K562 (cell line): Measurements from ENCODE around the gene TREH. TPM values are rescaled to one million over a fixed set of nuclear protein-coding genes. Genes with fewer than 3 reads are reported as not detected.

Experiments used
- CBX1 ChIP-seq: sonication (generic); IDR thresholded peaks from 2 replicates; pipeline ENCODE4 v1.6.1; 2016; ENCODE audit warnings: antibody characterized with exemption, low read depth, mild to moderate bottlenecking
- GTF2E2 ChIP-seq: fragments of 200-800 bp; sonication (Bioruptor generic); IDR thresholded peaks from 2 replicates; pipeline ENCODE4 v1.6.1; 2016; ENCODE audit warnings: missing genetic modification characterization, missing compliant biosample characterization
- KDM2B ChIP-seq: fragments of 250-450 bp; sonication (Bioruptor Pico); IDR thresholded peaks from 2 replicates; pipeline ENCODE4 v1.8.0; 2021; ENCODE audit warnings: mild to moderate bottlenecking, moderate library complexity
- LARP7 ChIP-seq: fragments of 450-650 bp; IDR thresholded peaks from 2 replicates; pipeline ENCODE4 v1.6.1; 2016
- MXI1 ChIP-seq: IDR thresholded peaks from 2 replicates; pipeline ENCODE4 v1.6.1; 2011; ENCODE audit warnings: low read depth, mild to moderate bottlenecking, improper control_type of control experiment, low read length
- SMC3 ChIP-seq: conservative IDR thresholded peaks from 2 replicates; pipeline ENCODE4 v1.6.1; 2011; ENCODE audit warnings: low read depth, low read length, improper control_type of control experiment; ENCODE audit not compliant: insufficient read depth
- U2AF2 ChIP-seq: fragments of 200-400 bp; formaldehyde crosslinking; optimal IDR thresholded peaks from 2 replicates; pipeline ENCODE3; 2017; ENCODE audit warnings: low read depth, mild to moderate bottlenecking, low read length
- ZNF57 ChIP-seq: fragments of 450-650 bp; formaldehyde crosslinking; IDR thresholded peaks from 2 replicates; pipeline ENCODE4 v1.4.0; 2020; ENCODE audit warnings: mild to moderate bottlenecking, moderate library complexity
- polyA plus RNA-seq, 8 experiments: library from polyadenylated mRNA; depleted of rRNA in 4 of 8; stranded (reverse) in 5 of 8; unstranded in 3 of 8; fragments of >200 nt; fragmentation: Nextera tagmentation in 2 of 8; fragmentation: Illumina TruSeq in 1 of 8; extraction: Ambion mirVana in 2 of 8; extraction: Trizol in 1 of 8; gene quantifications; 2 replicates each; pipeline versions ENCODE4 v1.2.1 to v1.2.3, GENCODE V29; 2011 to 2014; ENCODE audit warnings: inconsistent platforms in 1 of 8, missing spikeins in 1 of 8
- total RNA-seq, 7 experiments: library from RNA; depleted of rRNA in 6 of 7; stranded (reverse); fragments of >200 nt in 6 of 7; fragmentation: Illumina TruSeq in 2 of 7; extraction: Trizol in 2 of 7; gene quantifications; 2 replicates each; pipeline versions ENCODE4 v1.2.1 to v1.2.3, GENCODE V29; 2011 to 2021; ENCODE audit warnings: low replicate concordance in 1 of 7
- TF ChIP-seq, protein P1 (sequence below): IDR thresholded peaks from 2 replicates; pipeline ENCODE4 v1.6.1; 2011; ENCODE audit warnings: borderline replicate concordance, low read depth, mild to moderate bottlenecking, moderate library complexity, low read length; ENCODE audit not compliant: insufficient read depth, poor library complexity, severe bottlenecking
- TF ChIP-seq, protein P2 (sequence below): sonication (generic); formaldehyde crosslinking; IDR thresholded peaks from 2 replicates; pipeline ENCODE4 v1.8.0; 2022; ENCODE audit warnings: mild to moderate bottlenecking, missing genetic modification reagents
- TF ChIP-seq, protein P3 (sequence below): fragments of 450-650 bp; formaldehyde crosslinking; IDR thresholded peaks from 2 replicates; pipeline ENCODE4 v1.4.0; 2022; ENCODE audit warnings: mild to moderate bottlenecking, moderate library complexity
- TF ChIP-seq, protein P4 (sequence below): fragments of 450-650 bp; formaldehyde crosslinking; IDR thresholded peaks from 2 replicates; pipeline ENCODE4 v1.4.0; 2020; ENCODE audit warnings: mild to moderate bottlenecking, moderate library complexity
- TF ChIP-seq, protein P5 (sequence below): fragments of 450-650 bp; IDR thresholded peaks from 2 replicates; pipeline ENCODE4 v1.6.1; 2016; ENCODE audit warnings: antibody characterized with exemption
- TF ChIP-seq, protein P6 (sequence below): fragments of 450-650 bp; IDR thresholded peaks from 2 replicates; pipeline ENCODE4 v1.6.1; 2018; ENCODE audit warnings: mild to moderate bottlenecking, low read depth; ENCODE audit not compliant: partially characterized antibody

Gene TREH
- total and polyA plus RNA-seq, 9 of the 15 experiments (the other 6 are each of a cell fraction or from before 2014, with no cell fraction given): 0.09 to 0.20 (median 0.11) TPM; not detected in 6

DNA sequence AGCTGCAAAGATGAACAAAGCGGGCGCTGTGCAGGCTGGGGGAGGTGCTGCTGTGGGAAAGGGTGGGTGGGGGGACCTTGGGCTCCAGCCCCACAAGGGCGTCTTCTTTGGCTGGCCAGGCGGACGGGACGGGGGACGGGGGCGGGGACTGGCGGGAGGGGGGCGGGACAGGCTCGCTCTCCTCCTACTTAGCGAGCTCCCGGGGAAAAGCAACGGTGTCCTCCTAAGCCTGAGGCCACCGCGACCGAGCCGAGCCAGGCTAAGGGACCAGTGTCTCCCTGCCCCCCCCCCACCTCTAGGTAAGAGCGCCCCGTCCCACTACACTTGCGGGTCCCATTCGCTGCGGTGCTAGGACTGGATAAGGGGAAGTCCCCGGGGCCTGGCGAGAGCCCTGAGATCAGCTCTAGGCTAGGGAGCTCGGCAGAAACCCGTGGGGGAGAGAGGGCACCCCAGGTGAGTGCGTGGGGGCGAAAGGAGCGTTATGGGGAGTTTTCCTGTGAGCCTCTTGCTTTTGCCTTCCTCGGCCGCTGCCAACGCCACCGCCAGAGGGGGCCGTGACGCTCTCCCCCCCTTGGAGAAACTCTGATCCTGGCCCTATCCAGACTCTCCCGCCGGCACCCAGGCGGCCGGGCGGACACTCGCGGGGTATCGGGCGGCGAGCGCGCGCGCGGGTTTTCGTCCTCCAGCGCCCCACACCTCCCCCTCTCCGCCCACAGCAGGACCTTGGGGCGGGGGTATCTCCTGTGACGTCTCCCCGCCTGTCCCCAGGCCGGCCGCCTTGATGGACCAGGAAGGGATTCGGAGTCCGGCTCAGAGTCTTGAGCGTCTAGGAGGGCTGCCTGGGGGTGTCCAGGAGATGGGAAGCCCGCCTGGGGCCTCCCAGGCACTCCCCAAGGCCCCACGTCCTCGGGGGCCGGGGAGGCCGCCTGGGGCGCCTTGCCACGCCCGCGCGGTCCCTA lies 71.8 kb downstream of the TREH start, which contains the start of gene PHLDB1 (continued):
- TF ChIP-seq, protein P1, sequence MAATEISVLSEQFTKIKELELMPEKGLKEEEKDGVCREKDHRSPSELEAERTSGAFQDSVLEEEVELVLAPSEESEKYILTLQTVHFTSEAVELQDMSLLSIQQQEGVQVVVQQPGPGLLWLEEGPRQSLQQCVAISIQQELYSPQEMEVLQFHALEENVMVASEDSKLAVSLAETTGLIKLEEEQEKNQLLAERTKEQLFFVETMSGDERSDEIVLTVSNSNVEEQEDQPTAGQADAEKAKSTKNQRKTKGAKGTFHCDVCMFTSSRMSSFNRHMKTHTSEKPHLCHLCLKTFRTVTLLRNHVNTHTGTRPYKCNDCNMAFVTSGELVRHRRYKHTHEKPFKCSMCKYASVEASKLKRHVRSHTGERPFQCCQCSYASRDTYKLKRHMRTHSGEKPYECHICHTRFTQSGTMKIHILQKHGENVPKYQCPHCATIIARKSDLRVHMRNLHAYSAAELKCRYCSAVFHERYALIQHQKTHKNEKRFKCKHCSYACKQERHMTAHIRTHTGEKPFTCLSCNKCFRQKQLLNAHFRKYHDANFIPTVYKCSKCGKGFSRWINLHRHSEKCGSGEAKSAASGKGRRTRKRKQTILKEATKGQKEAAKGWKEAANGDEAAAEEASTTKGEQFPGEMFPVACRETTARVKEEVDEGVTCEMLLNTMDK: peak; percentile 72
- TF ChIP-seq GTF2E2 (tag): no peak
- TF ChIP-seq, protein P2, sequence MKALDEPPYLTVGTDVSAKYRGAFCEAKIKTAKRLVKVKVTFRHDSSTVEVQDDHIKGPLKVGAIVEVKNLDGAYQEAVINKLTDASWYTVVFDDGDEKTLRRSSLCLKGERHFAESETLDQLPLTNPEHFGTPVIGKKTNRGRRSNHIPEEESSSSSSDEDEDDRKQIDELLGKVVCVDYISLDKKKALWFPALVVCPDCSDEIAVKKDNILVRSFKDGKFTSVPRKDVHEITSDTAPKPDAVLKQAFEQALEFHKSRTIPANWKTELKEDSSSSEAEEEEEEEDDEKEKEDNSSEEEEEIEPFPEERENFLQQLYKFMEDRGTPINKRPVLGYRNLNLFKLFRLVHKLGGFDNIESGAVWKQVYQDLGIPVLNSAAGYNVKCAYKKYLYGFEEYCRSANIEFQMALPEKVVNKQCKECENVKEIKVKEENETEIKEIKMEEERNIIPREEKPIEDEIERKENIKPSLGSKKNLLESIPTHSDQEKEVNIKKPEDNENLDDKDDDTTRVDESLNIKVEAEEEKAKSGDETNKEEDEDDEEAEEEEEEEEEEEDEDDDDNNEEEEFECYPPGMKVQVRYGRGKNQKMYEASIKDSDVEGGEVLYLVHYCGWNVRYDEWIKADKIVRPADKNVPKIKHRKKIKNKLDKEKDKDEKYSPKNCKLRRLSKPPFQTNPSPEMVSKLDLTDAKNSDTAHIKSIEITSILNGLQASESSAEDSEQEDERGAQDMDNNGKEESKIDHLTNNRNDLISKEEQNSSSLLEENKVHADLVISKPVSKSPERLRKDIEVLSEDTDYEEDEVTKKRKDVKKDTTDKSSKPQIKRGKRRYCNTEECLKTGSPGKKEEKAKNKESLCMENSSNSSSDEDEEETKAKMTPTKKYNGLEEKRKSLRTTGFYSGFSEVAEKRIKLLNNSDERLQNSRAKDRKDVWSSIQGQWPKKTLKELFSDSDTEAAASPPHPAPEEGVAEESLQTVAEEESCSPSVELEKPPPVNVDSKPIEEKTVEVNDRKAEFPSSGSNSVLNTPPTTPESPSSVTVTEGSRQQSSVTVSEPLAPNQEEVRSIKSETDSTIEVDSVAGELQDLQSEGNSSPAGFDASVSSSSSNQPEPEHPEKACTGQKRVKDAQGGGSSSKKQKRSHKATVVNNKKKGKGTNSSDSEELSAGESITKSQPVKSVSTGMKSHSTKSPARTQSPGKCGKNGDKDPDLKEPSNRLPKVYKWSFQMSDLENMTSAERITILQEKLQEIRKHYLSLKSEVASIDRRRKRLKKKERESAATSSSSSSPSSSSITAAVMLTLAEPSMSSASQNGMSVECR: no peak
- no peak for TF ChIP-seq ZNF57
- TF ChIP-seq, protein P3, sequence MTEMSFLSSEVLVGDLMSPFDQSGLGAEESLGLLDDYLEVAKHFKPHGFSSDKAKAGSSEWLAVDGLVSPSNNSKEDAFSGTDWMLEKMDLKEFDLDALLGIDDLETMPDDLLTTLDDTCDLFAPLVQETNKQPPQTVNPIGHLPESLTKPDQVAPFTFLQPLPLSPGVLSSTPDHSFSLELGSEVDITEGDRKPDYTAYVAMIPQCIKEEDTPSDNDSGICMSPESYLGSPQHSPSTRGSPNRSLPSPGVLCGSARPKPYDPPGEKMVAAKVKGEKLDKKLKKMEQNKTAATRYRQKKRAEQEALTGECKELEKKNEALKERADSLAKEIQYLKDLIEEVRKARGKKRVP: no peak
- TF ChIP-seq, protein P4, sequence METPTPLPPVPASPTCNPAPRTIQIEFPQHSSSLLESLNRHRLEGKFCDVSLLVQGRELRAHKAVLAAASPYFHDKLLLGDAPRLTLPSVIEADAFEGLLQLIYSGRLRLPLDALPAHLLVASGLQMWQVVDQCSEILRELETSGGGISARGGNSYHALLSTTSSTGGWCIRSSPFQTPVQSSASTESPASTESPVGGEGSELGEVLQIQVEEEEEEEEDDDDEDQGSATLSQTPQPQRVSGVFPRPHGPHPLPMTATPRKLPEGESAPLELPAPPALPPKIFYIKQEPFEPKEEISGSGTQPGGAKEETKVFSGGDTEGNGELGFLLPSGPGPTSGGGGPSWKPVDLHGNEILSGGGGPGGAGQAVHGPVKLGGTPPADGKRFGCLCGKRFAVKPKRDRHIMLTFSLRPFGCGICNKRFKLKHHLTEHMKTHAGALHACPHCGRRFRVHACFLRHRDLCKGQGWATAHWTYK (CRISPR knock-in tag): no peak
- no peak for TF ChIP-seq LARP7
- TF ChIP-seq U2AF2: no peak
- no peak; the same call in 1 of the 2 replicates for TF ChIP-seq KDM2B (CRISPR knock-in tag)
- TF ChIP-seq, protein P5, sequence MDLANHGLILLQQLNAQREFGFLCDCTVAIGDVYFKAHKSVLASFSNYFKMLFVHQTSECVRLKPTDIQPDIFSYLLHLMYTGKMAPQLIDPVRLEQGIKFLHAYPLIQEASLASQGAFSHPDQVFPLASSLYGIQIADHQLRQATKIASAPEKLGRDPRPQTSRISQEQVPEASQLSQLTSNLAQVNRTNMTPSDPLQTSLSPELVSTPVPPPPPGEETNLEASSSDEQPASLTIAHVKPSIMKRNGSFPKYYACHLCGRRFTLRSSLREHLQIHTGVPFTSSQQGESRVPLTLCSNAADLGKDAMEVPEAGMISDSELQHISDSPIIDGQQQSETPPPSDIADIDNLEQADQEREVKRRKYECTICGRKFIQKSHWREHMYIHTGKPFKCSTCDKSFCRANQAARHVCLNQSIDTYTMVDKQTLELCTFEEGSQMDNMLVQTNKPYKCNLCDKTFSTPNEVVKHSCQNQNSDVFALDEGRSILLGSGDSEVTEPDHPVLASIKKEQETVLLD: no peak
- TF ChIP-seq, protein P6, sequence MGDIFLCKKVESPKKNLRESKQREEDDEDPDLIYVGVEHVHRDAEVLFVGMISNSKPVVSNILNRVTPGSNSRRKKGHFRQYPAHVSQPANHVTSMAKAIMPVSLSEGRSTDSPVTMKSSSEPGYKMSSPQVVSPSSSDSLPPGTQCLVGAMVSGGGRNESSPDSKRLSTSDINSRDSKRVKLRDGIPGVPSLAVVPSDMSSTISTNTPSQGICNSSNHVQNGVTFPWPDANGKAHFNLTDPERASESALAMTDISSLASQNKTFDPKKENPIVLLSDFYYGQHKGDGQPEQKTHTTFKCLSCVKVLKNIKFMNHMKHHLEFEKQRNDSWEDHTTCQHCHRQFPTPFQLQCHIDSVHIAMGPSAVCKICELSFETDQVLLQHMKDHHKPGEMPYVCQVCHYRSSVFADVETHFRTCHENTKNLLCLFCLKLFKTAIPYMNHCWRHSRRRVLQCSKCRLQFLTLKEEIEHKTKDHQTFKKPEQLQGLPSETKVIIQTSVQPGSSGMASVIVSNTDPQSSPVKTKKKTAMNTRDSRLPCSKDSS: no peak
- TF ChIP-seq CBX1: no peak
- no peak for TF ChIP-seq MXI1
- peak; percentile 32; the same call in 1 of the 2 replicates for TF ChIP-seq SMC3
